HepG2 (cell line): Measurements from ENCODE around the gene RAB36. TPM values are rescaled to one million over a fixed set of nuclear protein-coding genes. Genes with fewer than 3 reads are reported as not detected.

Experiments
- AGO2 ChIP-seq: fragments of 200-400 bp; formaldehyde crosslinking; optimal IDR thresholded peaks from 2 replicates; pipeline ENCODE3; 2017; ENCODE audit warnings: mild to moderate bottlenecking, low read depth, low read length, moderate library complexity
- AHR ChIP-seq: IDR thresholded peaks from 2 replicates; pipeline ENCODE4 v1.6.1; 2018; ENCODE audit warnings: missing genetic modification reagents, missing compliant biosample characterization
- FOXP4 ChIP-seq: sonication (generic); formaldehyde crosslinking; IDR thresholded peaks from 2 replicates; pipeline ENCODE4 v1.4.0; 2020; ENCODE audit warnings: missing genetic modification reagents
- KAT2B ChIP-seq: fragments of 150-350 bp; IDR thresholded peaks from 2 replicates; pipeline ENCODE4 v1.6.1; 2014; ENCODE audit warnings: low read depth, low read length, borderline replicate concordance
- NBN ChIP-seq: fragments of 450-650 bp; conservative IDR thresholded peaks from 2 replicates; pipeline ENCODE4 v1.6.1; 2017
- NFKB2 ChIP-seq: sonication (generic); formaldehyde crosslinking; IDR thresholded peaks from 2 replicates; pipeline ENCODE4 v1.4.0; 2020; ENCODE audit warnings: missing genetic modification reagents, borderline replicate concordance
- NR0B2 ChIP-seq: sonication (generic); formaldehyde crosslinking; IDR thresholded peaks from 2 replicates; pipeline ENCODE4 v1.4.0; 2020; ENCODE audit warnings: mild to moderate bottlenecking, missing genetic modification reagents
- REST ChIP-seq, 2 experiments: IDR thresholded peaks; 2 replicates each; pipeline ENCODE4 v1.6.1; 2011 to 2012; ENCODE audit warnings: low read length in 2 of 2, borderline replicate concordance in 1 of 2, low read depth in 1 of 2, mild to moderate bottlenecking in 1 of 2, moderate library complexity in 1 of 2
- RXRB ChIP-seq: IDR thresholded peaks from 2 replicates; pipeline ENCODE4 v1.6.1; 2016; ENCODE audit warnings: borderline replicate concordance, missing genetic modification reagents, missing compliant biosample characterization
- SOX13 ChIP-seq, 3 experiments: fragments of 450-650 bp in 1 of 3; sonication (generic) in 1 of 3; formaldehyde crosslinking in 1 of 3; IDR thresholded peaks in 2 of 3; conservative IDR thresholded peaks in 1 of 3; 2 replicates each; pipeline versions ENCODE4 v1.5.0 to v1.6.1; 2016 to 2020; ENCODE audit warnings: antibody characterized with exemption in 1 of 3, mild to moderate bottlenecking in 1 of 3, missing compliant biosample characterization in 1 of 3, missing genetic modification reagents in 1 of 3, moderate library complexity in 1 of 3
- ZIK1 ChIP-seq: sonication (generic); formaldehyde crosslinking; IDR thresholded peaks from 2 replicates; pipeline ENCODE4 v1.5.0; 2020; ENCODE audit warnings: mild to moderate bottlenecking, low read depth, missing genetic modification reagents, borderline replicate concordance
- ZNF30 ChIP-seq: sonication (generic); formaldehyde crosslinking; IDR thresholded peaks from 2 replicates; pipeline ENCODE4 v1.5.0; 2020; ENCODE audit warnings: mild to moderate bottlenecking, missing genetic modification reagents
- ZNF33A ChIP-seq: sonication (generic); formaldehyde crosslinking; IDR thresholded peaks from 2 replicates; pipeline ENCODE4 v1.5.1; 2020; ENCODE audit warnings: missing genetic modification reagents, mild to moderate bottlenecking, moderate library complexity, borderline replicate concordance
- ZNF34 ChIP-seq: sonication (generic); formaldehyde crosslinking; IDR thresholded peaks from 2 replicates; pipeline ENCODE4 v1.4.0; 2020; ENCODE audit warnings: mild to moderate bottlenecking, missing genetic modification reagents, borderline replicate concordance
- ZNF724P ChIP-seq: sonication (generic); formaldehyde crosslinking; IDR thresholded peaks from 2 replicates; pipeline ENCODE4 v1.8.0; 2022; ENCODE audit warnings: missing genetic modification reagents, borderline replicate concordance
- ZNF766 ChIP-seq: sonication (generic); formaldehyde crosslinking; IDR thresholded peaks from 2 replicates; pipeline ENCODE4 v1.5.0; 2020; ENCODE audit warnings: missing genetic modification reagents, borderline replicate concordance
- ZNF879 ChIP-seq: sonication (generic); formaldehyde crosslinking; IDR thresholded peaks from 2 replicates; pipeline ENCODE4 v1.8.1; 2023; ENCODE audit warnings: missing genetic modification reagents
- polyA plus RNA-seq, 8 experiments: library from polyadenylated mRNA; depleted of rRNA in 3 of 8; stranded (reverse) in 7 of 8; unstranded in 1 of 8; fragments of >200 nt; fragmentation: Illumina TruSeq in 4 of 8; extraction: Trizol in 4 of 8; gene quantifications; 2 replicates each; pipeline versions ENCODE4 v1.2.1 to v1.2.3, GENCODE V29; 2011 to 2016; ENCODE audit warnings: low read depth in 4 of 8, missing spikeins in 1 of 8, mixed read lengths in 1 of 8; ENCODE audit not compliant: insufficient read depth in 1 of 8
- total RNA-seq, 5 experiments: library from RNA; depleted of rRNA; stranded (reverse); fragments of >200 nt; fragmentation: Illumina TruSeq; extraction: Trizol; gene quantifications; 2 replicates each; pipeline ENCODE4 v1.2.3, GENCODE V29; 2016; ENCODE audit warnings: low read depth in 1 of 5
- TF ChIP-seq, protein P1 (sequence below): IDR thresholded peaks from 2 replicates; pipeline ENCODE4 v1.6.1; 2016; ENCODE audit warnings: missing biosample characterization, missing genetic modification reagents, low read depth

The RAB36 gene
- total and polyA plus RNA-seq, 2 of the 13 experiments (the other 11 are each of a cell fraction or from before 2014, with no cell fraction given), result 0.24 to 0.86 TPM

DNA sequence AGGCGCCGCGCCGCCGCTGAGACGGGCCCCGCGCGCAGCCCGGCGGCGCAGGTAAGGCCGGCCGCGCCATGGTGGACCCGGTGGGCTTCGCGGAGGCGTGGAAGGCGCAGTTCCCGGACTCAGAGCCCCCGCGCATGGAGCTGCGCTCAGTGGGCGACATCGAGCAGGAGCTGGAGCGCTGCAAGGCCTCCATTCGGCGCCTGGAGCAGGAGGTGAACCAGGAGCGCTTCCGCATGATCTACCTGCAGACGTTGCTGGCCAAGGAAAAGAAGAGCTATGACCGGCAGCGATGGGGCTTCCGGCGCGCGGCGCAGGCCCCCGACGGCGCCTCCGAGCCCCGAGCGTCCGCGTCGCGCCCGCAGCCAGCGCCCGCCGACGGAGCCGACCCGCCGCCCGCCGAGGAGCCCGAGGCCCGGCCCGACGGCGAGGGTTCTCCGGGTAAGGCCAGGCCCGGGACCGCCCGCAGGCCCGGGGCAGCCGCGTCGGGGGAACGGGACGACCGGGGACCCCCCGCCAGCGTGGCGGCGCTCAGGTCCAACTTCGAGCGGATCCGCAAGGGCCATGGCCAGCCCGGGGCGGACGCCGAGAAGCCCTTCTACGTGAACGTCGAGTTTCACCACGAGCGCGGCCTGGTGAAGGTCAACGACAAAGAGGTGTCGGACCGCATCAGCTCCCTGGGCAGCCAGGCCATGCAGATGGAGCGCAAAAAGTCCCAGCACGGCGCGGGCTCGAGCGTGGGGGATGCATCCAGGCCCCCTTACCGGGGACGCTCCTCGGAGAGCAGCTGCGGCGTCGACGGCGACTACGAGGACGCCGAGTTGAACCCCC is 35.8 kb downstream of the RAB36 start (continued):
- TF ChIP-seq ZIK1 (CRISPR knock-in tag) (0 out of 2 replicates have a peak, but pooled peaks have one; percentile 20), ZNF766 (0 out of 2 replicates have a peak, but pooled peaks have one; percentile 12), ZNF33A (no peak), NR0B2 (no peak), NFKB2 (CRISPR knock-in tag) (0 out of 2 replicates have a peak, but pooled peaks have one; percentile 44), AHR (peak; percentile 34; the same call in 1 of the 2 replicates), NBN (no peak), ZNF34 (no peak), ZNF724P (no peak), KAT2B (no peak), ZNF30 (CRISPR knock-in tag) (no peak), REST (IDR thresholded peaks at IDR 0.05; ENCODE audit: borderline replicate concordance in 1 of 2, low read depth in 1 of 2, low read length in 2 of 2) (no peak), RXRB (CRISPR knock-in tag) (no peak), AGO2 (peak; percentile 7), FOXP4 (CRISPR knock-in tag) (peak; percentile 4; the same call in 1 of the 2 replicates), SOX13 (IDR thresholded peaks at IDR 0.05) (no peak), SOX13 (CRISPR knock-in tag; conservative IDR thresholded peaks at IDR 0.05 in 1 of 2, IDR thresholded peaks at IDR 0.05 in 1 of 2) (0 out of 4 replicates have a peak, but pooled peaks of 1 of the 2 experiments have one; percentile 10), ZNF879 (CRISPR knock-in tag) (peak; percentile 62; the same call in 1 of the 2 replicates)
- TF ChIP-seq, protein P1, sequence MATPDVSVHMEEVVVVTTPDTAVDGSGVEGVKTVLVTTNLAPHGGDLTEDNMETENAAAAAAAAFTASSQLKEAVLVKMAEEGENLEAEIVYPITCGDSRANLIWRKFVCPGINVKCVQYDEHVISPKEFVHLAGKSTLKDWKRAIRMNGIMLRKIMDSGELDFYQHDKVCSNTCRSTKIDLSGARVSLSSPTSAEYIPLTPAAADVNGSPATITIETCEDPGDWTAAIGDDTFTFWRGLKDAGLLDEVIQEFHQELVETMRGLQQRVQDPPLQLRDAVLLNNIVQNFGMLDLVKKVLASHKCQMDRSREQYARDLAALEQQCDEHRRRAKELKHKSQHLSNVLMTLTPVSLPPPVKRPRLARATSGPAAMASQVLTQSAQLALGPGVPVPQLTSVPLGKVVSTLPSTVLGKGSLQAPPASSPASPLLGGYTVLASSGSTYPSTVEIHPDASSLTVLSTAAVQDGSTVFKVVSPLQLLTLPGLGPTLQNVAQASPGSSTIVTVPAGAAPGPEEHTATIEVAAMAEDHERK, result no peak
